Ecto neural progenitor cell (in vitro differentiated cells): ENCODE measurements around the gene INPP5K.
"Not testable (repeated sequence)": the region's sequence is repeated elsewhere in the genome, so short reads cannot be mapped to it uniquely, and the experiment has no call there.

Experiments
- DNase-seq: peaks from one replicate; pipeline ENCODE4 v3.0.0-alpha.2; 2018; ENCODE audit warnings: low spot score

The INPP5K gene

DNA sequence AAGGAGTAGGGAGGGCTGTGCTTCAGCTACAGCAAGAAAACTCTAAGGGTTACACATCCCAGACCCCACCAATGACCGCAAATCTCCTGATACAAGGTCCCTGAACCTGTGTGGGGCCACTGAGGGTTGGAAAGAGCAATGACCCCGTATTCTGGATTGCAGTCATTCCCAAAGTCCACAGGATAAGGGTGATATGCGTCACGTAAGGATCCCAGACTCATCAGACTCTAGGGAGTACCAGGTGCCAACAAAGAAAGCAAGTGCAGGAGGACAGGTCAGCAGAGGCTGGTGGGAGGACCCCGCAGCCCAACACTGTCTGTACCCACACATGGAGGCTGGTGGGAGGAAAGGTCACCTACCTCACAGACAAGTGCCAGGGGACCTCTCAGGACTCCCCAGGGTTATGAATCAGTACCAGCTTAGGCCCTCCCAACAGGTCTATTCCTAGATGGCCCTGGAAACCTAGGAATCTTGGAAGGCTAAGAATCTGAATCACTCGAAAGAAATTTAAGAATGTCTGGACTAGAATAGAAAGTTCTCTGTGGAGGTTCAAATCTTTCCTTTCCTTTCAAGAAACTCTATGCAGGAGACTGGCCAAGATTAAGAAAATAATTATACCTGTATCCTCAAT is 30.0 kb upstream of the INPP5K start:
- no peak for DNase-seq

DNA sequence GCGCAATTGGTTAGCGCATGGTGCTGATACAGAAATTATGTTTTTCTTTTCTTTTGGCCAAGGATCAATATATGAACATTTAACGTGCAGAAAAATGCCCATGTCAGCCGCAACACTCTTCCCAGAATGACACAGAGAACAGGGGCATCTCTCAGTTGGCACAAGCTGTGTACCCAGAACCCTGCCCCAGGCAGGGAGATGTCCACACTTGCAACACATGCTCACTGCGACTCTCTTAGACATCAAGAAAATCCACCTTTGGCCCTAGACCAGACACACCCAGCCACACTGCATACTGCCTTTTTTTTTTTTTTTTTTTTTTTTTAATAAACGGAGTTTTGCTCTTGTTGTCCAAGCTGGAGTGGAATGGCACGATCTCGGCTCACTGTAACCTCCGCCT is 29.2 kb upstream of the INPP5K start:
- no peak for DNase-seq

DNA sequence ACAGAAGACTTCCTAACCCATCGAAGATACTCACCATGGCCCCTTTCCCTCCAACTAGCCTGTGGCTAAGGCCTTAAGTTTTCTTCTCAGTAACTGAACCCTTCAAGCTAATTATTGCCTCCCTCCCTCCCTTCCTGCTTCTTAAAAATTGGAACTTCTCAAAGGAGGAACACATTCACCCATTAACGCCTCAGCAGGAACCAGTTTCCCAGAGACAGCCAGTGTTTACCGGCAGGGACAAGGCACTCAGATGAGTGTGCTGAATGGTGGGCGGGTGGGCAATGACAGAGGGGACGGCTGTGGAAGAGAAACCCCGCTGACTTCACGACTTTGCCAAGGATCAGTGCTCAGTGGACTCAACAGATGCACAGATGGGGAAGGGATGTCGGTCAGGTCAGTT is 25.9 kb upstream of the INPP5K start:
- DNase-seq = no peak

DNA sequence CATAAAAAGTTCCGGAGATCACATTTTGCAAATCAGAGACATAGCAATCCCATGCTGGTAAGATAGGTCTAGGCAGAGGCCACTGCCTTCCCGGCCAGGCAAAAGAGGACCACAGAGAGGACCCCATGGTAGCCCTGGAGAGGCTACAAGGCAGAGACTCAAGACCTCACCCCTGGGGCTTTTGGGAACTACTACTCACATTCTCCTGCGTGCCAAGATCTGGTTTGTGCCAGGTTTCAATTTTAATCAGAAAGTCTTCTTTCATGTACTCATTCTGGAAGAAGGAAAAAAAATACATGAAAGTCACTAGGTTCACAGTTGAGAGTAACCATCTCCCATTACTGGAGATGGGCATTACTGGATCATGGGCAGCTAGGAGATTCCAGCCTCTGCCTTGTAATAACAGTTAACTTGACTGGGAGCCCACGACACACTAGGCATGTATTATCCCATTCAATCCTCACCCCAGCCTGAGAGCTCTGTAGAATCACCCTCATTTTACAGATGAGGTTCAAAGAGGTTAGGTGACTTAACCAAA is 25.0 kb upstream of the INPP5K start:
- DNase-seq = no peak

DNA sequence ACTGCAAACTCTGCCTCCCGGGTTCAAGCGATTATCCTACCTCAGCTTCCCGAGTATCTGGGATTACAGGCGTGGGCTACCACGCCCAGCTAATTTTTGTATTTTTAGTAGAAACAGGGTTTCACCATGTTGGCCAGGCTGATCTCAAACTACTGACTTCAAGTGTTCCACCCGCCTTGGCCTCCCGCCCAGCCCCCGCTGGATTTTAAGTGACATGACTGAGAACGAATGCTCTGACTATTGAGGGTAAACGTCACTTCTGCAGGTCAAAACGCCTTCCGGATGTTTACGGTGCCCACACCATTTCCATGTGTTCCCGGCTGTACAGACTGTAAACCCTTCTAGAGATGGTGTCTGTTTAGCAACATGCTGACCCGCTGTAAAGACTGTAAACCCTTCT is 23.4 kb upstream of the INPP5K start:
- no peak for DNase-seq

DNA sequence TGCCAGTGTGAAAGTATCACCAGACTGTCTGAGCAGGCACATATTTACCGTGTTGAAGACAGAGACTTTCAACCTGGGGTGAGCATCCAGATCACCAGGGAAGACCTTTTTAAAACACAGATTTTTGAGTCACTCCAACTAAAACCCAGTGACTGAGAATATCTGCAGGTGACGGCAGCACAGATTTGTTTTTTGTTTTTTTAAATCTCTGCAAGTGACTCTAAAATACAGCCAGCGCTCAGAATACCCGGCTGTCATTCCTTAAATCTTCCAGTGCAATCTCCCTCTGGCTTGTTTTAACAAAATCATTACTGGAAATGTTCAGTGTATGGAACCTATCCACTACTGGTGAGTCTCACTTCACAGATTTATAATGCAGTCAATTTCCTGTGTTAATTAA is 19.3 kb upstream of the INPP5K start:
- no peak for DNase-seq

DNA sequence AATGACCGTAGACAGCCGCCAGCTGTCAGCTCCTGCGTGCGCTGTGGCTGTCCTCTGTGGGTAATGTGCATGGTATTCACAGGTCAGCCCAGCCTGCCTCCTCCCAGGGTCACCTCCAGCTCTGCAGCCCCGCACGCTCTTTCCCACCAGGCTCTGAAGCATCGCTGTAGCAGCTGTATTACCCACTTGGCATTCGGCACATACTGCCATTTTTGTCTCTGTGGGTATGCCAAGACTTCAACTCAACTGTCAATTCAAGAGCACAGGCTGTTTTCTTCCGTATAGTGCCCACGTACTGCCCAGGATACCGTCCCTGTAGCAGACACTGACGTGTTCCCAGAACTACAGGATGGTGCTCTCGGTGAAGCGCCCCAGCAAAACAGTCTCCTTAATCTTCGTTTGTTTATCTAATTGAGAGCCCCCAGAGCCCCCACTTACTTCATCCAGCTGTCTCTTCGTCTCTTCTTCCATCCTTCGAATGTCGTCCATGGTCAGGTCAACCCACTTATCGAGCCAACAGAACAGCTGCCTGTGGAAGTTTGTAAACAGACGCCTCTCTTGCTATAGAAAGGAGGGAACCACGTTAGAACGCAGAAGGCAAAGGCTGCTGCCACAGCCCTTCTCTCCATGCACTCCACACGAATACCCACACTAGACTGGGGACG is 17.4 kb upstream of the INPP5K start:
- no peak for DNase-seq

DNA sequence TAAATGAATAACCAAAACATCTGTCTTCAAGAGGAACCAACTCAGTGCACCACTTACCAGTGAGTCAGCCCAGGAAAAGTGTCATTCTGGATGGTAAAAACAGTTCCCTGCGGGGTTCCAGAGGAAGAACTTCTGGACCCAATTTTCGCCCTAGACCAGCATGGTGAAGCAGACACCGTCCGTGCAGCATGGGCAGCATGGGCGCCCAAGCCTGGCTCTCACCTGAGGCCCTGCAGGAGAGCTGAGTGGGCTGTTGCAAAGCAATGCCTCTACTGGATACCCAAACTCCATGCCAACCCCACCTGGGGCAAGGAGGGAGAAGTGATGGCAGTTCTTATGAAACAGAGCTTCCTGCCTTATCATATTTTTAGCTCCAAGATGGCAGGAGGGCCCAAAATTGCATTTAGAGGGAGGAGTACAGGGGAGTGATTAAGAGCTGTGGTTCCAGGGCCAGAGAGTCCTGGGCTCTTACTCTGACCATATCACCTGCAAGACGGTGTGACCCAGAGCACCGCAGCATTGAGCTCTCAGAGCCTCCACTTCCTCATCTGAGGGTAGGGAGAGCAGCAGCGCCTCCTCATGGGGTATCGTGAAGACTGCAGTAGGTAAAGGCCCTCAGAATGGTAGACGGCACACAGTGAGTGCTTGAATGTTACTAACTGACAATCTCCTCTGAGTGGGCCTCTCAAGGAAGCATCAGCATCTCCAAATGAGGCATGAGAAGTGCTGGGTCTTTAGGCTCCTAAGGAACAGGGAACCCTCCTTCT is 16.6 kb upstream of the INPP5K start:
- DNase-seq = peak; percentile 73

DNA sequence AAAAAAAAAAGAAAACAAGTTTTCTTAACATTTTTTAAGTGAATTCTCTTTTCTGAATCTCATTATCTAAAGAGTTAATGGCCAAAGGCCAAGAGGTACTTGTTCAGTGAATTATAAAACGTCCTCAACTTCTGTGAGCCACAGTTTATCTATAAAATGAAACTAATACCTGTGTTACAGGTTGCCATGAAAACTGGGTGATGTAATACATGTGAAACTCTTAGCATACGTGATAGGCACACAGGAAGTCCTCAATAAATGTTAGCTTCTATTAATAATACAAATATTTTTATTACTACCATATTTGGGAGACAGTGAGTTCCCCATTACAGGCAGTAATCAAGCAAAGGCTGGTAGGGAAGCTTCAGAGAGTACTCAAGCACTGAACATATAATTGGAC is 13.5 kb upstream of the INPP5K start:
- no peak for DNase-seq

DNA sequence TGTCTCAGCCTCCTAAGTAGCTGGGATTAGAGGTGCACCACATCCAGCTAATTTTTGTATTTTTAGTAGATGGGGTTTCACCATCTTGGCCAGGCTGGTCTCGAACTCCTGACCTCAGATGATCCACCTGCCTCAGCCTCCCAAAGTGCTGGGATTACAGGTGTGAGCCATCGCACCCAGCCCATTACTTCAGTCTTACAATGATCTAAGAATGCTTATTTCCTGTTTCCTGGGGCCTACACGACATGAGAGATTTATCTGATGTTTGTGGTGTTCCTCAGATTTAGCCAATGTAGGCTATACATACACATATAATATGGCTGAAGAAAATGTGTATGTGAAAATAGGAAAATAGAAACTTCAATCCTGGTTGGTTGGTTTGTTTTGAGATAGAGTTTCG is 10.5 kb upstream of the INPP5K start:
- not testable (repeated sequence) for DNase-seq

DNA sequence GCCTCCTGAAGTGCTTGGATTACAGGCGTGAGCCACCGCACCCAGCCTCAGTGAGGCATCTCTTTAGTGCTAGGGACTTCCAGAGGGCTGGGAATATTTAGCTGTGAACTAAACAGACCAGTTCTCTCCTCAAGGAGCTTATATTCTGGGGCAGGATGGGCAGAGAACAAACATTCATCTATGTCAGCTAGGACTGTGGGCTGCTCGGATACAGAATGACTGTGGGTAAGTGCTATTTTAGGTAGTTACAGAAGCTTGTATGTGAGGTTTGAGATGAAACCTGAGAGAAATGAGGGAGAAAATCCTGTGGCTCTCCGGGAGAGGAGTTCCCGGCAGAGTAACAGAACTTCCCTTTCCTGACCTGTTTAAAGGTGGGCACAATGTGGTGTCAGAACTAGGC is 6.2 kb upstream of the INPP5K start:
- no peak for DNase-seq

DNA sequence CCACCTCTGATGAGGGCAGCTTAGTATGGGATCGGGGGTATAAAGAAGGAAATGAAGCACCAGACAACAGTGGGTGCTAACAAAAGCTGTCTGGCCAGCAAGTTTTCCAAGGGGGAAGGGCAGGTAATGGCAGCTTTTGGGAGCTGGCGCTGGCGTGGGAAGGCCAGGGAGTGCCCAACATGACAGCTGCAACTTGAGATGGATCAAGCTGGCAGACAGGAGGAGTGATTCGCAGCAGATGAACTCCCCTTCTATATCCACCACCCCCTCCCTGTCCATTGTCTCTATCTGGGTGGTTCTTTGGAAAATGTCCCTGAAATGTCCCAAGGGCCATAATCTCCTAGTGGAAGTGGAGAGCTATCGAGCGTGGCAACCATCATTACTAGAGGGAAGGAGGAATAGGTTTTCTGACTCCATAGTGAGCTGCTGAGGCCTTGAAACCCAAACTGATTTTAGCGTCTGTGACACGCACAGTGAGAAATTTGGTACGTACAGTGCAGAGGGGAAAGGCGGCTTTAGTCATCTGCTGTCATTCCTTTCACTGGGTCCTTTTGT is 4.8 kb upstream of the INPP5K start:
- DNase-seq = no peak

DNA sequence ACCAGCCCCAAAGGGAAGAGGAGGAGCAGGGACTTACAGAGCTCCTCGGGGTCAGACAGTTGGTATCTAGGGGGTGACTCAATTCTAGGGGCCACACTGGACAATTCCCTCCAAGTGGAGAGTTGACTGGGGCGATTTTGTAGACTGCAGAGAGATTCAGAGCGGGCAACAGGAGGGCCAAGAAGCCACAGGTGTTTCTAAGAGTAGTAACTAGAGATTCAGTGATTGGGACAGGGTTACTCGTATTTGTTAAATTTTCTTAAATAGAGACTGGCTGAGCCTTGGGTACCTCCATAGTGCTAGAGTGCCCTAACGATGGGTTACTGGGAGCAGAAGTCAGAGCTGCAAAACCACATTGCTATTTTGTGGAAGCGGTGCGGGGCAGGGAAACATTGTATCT is 3.3 kb upstream of the INPP5K start:
- DNase-seq = no peak

DNA sequence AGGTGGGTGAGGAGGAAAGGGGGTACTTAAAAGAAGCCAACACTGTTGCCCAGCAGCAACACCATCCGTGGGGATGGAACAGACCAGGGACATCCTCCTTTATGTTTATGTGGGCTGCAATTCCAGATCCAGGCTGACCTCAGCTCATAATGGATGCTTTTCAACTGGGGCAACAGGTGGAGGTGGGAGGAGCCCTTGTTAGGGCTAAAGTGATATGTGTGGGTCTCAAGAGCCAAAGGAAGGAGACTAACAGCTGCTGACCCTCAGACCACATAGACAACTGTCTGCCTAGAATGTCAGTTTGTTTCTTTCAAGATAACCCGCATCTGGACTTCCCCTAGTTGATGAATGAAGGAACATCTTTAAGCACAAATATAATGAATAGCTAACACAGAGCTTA is 2.0 kb upstream of the INPP5K start:
- DNase-seq = no peak

DNA sequence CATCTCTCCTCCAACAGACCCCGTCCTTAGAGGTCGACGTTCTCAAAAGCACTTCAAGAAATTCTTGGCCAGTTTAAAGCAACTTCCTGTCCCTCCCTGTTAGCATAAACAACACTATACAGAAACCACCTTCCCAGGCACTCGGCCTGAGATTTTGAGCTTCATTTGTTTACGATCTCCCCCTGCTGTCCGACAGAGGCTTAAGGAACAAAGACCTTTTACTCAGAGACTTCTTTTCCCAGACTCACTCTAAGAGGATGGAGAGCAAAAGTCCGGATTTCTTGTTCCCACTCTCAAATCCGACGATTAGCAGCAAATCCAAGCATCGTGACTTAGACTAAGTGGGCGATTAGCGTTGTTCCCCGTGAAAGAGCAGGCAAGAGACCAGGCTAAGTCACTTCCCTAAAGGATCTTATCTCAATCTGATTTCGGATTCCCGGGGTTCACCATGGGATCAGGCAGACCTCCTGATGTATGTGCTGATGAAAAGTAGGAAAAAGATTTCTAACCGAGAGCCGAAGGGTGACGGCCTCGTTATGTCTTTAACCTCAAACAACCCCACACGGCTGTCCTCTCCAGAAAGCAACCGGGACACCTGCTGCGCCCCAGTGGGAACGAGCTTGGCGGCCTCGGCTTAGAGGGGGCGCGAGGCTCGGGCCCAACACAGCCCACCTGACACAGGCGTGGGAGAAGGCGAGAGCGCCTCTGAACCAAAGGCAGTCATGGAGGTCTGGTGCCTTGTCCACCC is 598 bp downstream of the INPP5K start:
- peak; percentile 73 for DNase-seq

DNA sequence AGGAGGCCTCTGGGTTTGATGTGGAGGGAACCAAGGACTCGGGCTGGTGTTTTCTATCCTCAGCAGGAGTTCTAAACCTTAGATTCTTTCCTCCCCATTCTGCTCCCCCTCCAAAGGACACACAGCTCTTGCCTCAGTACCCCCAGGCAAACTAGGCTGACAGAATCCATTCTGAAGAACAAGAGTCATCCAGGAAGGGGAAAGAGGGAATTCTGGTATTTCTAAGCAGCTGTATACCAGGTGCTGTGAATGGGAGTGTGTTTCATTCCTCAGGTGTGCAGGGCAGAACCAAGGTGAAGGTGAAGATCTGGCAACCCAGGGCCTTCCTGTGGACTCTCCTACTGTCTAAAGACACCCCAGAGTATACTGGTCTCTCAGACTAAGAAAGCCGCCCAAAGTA is 4.1 kb downstream of the INPP5K start:
- DNase-seq = no peak

DNA sequence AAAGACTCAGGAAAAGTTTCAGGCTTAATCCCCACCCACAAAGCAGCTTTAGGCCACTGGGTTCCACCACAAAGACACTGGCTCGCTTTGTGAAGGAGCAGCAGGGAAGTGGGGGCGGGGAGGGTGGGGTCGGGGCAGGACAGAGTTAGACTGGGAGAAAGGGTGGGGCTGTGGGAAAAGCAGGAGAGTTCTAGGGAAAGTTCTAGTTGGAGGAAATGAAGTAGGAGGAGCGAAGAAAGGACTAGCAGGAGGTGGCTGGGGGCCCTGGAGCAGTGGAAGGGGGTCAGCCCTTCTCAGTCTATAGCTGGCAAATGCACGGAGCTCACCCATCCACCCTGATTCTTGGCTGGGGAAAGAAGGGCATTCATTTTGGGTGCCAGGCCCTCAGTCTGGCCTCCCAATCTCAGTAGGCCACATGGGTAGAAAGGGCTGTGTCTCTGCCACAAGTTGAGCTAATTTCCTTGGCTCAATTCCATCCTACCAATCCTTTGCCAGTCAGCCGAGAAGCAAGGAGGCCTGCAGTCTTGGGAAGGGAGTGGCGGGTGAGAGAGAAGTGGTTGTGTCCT is 4.6 kb downstream of the INPP5K start:
- DNase-seq = no peak

DNA sequence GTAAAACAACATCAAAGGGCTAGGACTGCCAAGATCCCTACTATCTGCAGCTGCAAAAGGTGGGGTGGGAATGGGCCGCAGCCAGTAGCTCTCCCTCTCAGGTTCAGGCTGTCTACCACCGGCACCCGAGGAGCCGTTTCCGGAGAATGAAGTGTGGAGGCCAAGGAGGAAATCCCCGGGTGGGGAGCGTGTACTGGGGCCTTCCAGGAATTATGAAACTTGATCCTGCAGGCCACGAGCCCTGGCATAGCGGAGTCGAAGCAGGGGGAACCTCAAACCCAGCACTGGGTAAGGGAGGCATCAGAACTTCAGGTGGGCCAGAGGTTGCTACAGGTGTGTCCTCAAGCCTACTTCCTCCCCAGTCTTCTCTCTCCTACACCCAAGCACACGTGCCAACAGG is 5.1 kb downstream of the INPP5K start:
- no peak for DNase-seq

DNA sequence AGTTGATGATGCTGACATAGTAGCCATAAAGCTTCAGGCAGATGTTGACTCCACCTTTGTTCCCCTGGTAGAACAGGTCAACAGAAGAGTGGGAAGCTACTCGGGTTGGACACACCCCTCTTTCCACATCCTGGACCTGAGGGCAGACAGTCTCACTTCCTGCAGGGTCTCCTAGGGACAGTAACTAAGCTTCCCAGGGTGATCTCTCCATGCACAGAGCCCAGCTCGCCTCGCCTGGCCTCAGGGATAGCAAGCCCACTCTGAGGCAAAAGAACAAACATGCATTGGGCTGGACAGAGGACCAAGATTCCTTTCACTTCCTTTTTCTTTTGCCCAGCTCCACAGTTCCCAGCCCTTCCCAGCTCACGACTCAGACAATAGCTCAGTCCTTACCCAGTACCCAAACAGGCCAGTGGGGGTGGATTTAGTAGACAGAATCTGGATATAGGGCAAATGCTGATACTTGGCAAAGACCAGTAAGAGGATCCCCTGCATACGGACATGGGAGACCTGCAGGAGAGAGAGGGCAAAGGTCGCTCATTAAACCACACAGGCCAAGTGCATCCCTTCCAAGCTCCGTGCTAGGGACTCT is 7.0 kb downstream of the INPP5K start:
- no peak for DNase-seq

DNA sequence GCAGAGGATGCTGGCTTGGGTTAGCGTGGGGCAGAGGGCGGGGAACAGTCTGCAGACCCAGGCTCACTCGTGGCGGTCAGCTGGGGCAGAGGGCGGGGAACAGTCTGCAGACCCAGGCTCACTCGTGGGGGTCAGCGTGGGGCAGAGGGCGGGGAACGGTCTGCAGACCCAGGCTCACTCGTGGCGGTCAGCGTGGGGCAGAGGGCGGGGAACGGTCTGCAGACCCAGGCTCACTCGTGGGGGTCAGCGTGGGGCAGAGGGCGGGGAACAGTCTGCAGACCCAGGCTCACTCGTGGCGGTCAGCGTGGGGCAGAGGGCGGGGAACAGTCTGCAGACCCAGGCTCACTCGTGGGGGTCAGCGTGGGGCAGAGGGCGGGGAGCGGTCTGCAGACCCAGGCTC is 7.7 kb downstream of the INPP5K start:
- not testable (repeated sequence) for DNase-seq

DNA sequence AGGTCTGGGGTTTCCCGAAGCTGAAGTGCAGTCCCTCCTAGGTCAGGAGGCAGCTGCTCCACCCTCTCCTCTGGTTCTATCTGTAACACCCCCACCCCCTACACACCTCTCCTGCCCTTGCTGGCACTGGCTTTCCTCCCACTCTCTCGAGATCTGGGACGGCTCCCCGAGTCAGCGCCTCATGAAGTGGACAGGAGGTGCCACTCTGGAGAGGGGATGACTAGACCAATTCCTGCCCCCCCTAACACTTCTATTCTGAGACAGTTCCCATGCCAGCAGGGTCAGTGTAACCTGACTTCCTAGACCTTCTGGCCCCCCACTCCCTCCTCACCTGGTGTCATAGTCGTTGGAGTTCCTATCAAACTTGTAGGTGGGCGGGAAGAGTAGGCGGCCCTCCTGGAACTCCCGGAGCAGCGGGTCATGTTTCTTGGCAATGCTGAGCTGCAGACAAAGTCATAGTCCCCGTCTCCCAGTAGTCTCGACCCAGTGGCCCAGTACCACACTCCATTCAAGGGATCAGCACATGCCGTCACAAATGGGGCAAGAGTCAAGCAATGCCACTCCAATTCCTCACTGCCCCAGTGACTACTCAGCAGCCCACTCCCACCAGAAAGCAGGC is 9.7 kb downstream of the INPP5K start:
- no peak for DNase-seq
